Measurements from ENCODE around the gene UEVLD.

Gene UEVLD

DNA sequence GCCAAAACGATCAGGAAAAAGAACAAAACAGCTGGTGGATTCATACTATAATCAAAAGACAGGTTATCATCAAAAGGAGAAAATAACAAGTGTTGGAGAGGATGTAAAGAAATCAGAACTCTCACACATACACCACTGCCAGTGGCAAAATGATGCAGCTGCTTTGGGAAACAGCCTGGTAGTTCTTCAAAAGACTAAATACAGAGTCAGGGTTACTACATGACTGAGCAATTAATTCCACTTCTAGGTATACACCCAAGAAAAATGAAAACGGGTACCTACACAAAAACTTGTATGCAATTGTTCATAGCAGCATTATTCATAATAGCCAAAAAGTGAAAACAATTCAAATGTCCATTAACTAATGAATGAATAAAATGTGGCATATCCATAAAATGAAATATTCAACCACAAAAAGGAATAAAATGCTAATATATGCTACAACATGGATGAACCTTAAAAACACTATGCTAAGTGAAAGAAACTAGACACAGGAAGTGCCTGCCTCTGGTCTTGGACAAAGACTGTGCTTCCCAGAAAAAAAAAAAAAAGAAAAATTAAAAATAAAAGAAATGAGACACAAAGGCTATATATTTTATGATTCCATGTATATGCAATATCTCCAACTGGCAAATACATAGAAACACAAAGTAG lies 8.3 kb downstream of the UEVLD start:
- DNase-seq = no peak

DNA sequence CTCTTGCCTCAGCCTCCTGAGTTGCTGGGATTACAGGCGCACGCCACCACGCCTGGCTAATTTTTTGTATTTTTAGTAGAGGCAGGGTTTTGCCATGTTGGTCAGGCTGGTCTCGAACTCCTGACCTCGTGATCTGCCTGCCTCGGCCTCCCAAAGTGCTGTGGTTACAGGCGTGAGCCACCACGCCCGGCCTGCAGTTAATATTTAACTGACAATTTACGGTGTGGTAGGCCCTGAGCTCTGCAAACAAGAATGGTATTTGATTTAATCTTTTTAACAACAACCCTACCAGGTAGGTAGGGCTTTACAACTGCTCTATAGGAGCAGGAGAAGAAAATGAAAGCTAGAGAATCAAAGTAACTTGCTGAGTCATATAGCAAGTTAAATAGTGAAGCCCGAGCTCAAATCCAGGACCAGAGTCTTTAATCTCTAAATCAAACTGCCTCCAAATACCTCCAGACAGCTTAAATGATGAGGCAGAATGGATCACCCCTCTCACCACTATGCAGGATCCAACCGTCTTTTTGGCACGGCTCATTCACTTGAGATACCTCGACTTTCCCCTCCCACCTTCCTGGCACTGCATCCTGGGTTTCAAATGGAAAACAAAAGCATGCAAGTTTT lies 9.4 kb downstream of the UEVLD start:
- no peak for DNase-seq

DNA sequence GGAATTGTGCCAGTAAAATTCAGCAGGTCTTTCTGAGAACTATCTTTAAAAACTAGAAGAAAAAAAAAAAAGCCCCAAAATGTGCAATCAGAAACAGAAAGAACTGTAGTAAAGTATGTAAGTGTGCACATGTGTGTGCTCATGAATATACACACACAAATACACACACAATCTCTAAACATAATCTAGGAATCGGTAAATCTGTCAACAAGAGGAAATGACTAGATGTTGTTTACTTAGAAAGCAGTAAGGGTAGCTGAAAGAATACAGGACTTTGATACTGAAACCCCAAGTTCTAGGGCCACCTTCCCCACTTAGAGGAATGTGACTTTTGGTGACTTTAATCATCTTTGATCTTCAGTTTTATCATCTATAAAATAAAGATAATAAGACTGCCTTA lies 13.2 kb downstream of the UEVLD start:
- DNase-seq = no peak

DNA sequence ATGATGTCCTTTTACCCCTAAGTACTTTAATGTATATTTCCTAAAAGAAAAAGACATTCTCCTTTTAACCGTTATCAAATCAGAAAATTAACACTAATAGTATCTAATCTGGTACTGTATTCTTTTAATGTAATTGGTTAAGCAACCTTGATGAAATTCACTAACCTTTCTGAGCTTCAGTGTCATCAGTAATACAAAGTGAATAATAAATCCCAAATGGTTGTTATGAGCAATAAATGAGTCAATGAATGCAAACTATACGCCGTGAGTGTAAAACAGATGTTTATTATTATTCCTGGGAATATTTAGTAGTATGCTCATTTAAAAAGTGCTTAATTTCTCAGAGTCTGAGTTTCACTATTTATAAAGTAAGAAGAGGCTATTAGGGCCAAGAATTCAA lies 21.5 kb downstream of the UEVLD start:
- no peak for DNase-seq

DNA sequence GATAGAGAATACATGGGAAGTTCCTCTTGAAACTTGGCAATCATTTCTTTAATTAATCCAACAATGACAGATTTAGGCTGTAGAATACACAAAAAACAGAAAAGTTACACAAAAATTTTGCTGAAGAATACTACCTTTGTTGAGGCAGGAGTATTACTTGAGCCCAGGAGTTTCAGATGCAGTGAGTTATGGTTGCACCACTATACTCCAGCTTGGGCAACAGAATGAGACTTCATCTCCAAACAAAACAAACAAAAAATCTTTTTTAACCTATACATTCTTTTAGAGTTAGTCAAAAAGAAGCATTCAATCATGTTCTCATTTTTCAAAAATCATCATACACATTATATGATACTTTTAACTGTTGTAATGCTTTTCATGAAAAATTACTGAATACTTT lies 22.1 kb downstream of the UEVLD start:
- no peak for DNase-seq

DNA sequence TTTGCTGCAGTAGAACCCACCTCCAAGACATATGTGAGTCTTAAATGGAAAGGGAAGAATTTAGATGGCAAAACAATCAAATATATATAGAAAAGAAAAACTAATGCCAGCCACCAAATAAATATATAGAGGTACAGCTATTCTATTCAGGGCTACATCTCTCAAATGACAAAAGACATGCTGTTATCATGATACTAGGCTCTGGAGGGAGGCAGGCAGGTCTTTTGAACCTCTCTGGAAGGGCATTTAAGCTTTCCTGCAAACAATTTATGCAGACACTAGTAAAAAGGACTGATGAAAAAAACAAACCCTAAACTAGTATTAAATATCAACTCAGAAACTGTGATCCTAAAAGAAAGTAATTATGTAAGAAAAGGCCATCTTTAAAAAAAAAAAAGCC lies 24.4 kb downstream of the UEVLD start:
- no peak for DNase-seq

DNA sequence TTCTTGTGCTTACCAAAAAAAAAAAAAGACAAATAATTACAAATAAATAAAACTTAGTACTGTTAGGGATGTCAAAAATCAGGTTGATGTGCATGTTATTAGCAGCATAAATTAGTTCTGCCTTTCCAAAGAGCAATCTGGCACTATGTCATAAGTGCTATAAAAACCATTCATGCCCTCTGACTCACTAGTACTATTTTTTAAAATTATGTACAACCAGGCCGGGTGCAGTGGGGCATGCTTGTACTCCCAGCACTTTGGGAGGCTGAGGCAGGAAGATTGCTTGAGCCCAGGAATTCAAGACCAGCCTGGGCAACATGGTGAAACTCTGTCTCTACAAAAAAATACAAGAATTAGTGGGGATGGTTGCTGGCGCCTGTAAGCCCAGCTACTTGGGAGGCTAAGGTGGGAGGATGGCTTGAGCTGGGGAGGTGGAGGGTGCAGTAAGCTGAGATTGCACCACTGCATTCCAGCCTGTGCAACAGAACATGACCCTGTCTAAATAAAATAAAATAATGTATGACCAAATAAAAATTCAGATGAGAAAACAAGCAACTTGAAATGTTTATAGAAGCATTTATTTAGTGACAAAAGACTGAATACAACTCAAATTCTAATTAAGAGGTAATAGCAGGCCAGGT lies 25.3 kb downstream of the UEVLD start:
- DNase-seq = no peak

DNA sequence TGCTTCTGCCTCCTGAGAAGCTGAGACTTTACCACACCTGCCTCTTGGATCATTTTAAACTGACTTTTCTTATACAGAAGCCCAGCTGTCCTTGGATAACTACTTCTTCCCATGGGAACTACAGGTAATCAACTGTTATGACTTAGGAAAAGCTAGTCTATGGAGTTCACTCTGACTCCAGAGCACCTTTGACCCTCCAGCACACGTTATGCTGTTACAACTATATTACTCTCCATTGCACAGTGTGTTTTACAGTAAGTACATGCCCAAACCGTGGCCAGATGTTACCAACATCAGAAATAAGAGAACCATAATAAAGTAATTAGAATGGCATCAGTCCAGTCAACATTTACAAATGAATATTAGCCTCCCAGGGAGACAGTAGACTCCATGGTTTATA lies 40.5 kb downstream of the UEVLD start:
- DNase-seq = no peak

DNA sequence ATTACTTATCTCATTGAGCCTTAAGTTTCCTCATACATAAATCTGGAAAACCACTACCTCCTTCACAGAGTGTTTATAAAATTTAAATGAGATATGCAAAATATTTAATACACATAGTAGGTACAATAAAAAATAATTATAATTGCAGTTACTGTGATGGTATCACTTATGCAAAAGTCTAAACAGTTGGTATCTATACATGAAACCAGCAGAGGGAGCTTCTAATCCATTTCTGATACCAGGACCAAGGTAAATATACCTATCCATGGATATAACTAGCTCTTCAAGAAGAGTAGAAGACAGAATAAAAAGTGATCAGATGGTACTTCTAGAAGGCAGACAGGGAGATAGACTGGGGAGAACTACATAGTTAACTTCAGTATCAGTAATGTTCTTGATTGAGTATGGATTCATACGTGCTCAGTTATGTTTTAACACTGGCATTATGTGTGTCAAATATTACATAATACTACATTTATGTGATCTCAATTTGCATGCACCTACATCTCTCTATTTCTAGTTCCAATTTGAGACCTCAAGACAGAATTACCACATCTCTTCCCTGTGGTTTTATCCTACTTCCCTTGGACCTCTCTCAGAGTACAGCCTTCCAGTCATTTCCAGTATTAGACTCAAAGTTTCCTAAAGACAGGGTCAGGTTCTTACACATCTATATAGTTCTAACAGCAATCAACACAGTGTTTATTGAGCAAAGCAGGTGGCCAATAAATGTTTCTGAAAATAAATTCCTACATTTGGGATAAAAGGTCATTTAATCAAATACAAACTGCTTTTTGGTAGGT lies 48.1 kb downstream of the UEVLD start:
- DNase-seq = peak; percentile 29

DNA sequence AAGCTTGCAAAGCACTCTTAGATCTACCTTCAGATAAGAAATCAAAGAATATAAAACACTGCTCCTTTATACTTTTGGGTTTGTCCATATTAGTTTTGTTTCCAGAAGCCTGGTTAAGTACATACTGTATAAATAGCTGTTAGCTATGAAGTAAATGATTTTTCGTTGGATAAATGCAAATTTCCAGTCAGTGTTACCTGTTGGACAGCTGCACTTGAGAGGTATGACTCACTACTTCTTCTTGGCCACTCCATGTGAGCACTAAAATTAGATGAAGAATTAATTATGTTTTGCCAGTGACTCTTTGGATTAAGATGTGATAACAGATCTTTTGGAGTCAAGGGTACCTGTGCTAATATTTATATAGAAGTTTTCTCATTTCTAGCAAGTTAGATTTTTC lies 52.3 kb downstream of the UEVLD start:
- DNase-seq = peak; percentile 19

DNA sequence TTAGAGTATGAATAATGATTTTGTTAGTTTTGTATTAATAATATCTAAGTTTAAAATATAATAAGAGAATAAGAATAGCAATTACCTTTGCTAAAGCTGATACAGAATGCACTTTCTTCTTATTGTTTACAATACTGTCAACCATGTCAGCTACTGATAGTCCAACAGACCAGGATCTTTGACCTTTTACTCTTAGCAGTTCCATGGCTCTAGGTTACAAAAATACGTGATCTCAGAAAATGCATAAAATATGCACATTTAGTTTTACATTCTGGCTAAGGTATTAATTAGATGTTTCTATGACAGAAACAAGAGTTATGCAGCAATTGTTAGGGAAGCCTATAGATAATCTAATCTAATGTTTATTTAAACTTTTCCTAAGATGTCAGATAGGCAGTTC lies 54.3 kb downstream of the UEVLD start:
- DNase-seq = no peak

DNA sequence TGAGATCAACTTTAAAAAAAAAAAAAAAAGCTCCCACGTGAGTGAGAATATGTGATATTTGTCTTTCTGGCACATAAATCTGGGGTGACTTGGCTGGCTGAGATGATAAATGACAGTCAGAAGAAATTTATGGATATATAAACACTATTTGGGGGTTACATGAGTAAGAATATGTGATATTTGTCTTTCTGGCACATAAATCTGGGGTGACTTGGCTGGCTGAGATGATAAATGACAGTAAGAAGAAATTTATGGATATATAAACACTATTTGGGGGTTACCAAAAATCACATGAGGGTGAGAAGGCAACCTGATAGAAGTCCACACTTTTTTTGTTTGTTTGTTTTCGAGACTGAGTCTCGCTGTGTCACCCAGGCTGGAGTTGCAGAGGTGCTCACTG lies 55.2 kb downstream of the UEVLD start:
- no peak for DNase-seq

DNA sequence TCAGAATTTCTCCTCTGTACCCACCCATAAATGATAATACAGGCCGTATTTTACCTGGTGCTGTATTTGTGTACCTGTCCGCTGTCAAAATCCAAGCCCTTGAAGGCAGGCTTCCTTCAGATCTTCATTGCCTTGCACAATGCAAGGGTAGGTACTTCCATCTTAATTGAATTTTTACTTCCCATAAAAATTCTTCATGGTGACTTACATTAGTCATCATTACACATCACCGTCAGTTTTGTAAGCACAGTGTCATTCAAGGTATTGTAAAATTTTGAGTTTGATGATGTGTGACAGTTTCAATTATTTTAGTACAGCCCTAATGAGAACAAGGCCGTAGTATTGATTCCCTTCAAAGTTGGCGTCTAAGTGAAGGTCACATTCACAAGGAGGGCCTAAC lies 61.0 kb downstream of the UEVLD start:
- peak; percentile 16 for DNase-seq

DNA sequence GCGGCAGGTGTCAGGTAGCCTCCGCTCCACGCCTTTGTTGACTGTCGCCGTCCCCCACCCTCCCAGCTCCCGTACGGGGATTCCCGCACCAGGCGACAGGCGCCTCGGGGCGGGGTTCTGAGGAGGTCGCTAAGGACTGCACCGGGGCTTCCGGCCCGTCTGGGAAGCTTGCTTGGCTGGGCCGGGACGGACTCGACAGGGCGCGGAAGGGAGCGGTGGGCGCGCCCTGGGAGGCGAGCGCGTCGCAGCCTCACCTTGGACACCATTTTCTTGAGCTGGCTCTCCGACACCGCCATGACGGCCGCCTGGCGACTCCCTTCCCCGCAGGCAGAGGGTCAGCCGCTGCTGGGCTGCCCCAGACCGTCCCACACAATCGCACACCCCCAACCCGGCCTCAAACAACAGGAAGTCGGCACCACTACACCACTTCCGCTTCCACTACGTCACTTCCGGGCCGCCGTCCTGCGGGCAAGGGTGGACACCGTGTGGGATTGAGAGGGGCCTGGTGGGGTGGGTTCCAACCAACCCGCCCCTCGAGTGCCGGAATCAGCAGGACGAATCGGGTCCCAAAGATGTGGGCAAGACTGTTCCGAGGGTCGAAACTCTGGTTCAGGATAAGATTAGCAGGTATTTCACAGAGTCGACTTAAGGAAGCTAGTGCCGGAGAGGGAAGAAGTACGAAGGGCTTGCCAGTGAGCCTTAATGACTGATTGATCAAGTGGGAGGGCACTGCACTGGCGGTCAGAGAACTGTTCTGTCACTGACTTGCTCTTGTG lies 61.8 kb downstream of the UEVLD start, which contains the start of gene TSG101:
Gene TSG101 (minus strand): TSS at position 422 of the 776 bp plus-strand sequence. CDS start 126 bp downstream, at position 296.
- peak; percentile 91 for DNase-seq

DNA sequence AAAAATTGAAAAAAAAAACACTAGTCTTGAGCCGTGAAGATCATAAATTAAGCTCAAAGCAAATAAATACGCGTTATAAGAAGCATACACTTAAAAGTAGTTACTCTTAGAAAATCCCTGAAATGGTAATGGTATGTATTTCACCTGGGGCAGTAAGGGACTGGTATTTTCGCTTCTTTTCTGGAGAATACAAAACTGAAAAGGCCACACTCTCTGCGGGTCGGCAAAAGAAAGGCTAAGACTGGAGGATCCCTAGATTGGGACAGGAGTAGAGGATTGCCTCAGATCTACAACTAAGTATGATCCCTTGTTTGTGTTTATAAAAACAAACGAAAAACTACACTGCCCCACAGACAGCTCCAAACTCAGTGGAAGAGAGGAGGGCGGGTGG lies 62.4 kb downstream of the UEVLD start:
- DNase-seq = no peak

DNA sequence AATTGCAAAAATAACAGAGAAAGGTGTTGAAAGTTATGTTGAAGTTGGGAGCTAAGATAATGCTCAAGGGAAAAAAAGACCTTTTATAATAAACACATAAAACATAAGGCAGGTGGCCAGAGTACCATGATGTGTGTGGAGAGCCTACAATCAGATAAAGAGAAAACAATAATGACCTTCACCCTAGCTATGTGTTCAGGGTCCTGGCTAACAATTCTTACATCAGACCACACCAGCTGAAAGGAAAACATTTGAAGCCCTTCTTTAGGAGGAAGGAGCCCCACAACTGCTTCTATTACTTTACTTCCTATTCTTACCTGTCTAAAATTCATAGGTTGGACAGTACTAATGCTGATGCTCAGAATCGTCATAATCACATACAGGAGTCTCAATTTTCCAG lies 64.3 kb downstream of the UEVLD start:
- no peak for DNase-seq

DNA sequence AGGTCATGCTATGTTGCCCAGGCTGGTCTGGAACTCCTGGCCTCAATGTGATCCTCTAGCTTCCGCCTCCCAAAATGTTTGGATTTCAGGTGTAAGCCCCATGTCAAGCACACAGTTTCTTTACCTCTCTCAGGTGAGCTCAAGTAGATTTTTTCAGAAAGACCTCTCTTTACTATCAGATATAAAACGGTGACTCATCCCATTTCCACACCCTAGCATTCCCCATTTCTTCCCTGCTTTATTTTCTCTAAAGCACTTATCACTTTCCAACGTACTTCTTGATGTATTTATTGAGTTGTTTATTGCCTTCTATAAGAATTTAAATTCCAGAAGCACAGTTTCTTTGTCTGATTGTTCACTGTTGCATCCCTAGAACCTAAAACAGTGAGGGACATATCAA lies 65.5 kb downstream of the UEVLD start:
- no peak for DNase-seq

DNA sequence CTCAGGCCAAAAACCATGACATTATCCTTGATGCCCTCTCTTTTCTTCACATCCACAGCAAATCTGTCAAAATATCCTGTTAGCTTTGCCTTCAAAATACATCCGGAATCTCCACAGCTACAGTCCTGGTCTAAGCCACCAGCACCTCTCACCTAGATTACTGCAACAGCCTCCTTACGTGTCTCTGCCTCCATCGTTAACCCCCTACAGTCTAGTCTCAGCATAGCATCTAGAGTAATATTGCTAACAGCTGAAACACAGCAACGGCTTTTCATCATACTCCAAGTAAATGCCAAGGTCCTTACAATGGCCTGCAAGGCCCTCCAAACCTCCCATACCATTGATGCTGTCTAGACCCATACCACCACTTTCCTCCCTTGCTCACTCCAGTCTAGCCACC lies 66.1 kb downstream of the UEVLD start:
- DNase-seq = no peak

DNA sequence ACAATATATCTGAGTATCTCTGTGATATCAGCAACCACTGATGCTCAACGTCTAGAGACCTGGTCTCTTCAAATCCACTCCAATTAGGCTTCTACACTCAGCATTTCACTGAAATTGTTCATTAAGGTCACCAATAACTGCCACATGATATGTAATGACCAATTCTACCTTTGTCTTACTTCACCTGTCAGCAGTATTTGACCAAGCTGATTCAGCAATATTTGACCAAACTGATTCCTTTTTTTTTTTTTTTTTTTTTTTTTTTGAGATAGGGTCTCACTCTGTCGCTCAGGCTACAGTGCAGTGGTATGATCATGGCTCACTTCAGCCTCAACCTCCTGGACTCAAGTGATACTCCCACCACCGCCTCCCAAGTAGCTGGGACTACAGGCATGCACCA lies 67.4 kb downstream of the UEVLD start:
- DNase-seq = no peak

DNA sequence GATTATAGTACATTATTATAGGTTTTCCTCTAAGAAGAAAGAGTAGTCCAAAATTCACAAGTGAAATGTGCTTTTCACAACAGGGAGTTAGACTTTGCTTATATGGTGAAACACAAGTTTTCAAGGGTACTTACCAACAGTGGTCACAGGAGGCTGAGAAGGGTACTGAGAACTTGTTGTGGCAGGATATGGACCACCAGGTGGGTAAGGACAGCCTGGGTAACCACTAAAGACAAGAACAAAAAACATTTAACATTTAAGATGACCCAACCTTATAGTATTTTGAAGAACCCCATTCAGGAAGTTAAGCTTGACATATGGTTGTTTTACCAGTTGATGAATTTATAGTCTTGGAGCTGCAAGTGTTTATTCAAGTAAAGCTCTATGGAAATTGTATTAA lies 86.2 kb downstream of the UEVLD start:
- DNase-seq = no peak

DNA sequence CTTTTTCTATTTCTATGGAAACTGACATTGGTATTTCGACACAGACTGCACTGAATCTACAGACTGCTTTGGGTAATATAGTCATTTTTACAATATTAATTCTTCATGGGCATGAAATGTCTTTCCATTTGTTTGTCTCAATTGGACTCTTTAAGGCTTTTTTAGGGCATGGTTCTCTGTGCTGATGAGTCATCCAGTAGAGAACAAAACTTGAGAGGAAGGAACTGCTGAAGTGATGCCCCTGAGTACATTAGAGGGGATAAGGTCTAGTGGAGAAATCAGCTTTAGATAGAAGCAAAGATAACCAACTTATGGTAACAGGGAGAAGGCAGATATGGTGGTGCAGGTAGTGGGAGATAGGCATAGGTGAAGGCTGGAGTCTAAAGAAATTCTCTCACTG lies 86.9 kb downstream of the UEVLD start:
- DNase-seq = no peak

DNA sequence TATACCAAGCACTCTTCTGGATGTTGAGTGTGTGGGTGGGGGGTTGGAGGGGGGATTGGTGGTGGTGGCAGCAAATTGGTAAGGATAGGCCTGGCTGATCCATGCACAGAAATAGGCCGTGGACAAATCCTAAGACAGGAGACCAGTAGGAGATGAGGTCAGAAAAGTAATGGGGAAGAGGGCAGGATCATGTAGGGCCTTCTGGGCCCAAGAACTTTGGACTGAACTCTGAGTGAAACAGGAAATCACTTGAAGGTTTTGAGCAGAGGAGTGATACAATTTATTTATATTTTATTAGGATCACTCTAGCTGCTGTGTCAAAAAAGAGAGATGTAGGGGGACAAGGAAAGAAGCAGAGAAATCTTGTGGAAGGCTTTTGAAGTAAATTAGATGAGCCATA lies 90.5 kb downstream of the UEVLD start:
- no peak for DNase-seq

DNA sequence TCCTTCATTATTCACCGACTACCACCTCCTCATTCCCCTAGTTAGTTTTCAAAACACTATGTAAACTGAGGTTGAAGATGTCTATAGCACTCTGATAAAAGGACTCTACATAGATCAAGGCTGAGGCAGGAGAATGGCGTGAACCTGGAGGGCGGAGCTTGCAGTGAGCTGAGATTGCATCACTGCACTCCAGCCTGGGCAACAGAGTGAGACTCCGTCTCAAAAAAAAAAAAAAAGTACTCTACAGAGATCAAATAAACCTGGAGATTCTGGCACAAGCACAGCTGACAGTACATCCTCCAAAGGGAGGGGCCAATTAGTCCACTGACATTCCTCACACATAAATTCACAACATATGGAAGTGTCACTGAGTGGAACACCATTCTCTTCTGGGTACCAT lies 92.8 kb downstream of the UEVLD start:
- DNase-seq = no peak
